Endothelial cell of umbilical vein (primary cell): ENCODE data around the gene SLC25A23. TPM values are rescaled to one million over a fixed set of nuclear protein-coding genes. Genes with fewer than 3 reads are reported as not detected.

Source experiments
- BruUV-seq: library from RNA; stranded (reverse); fragments of 400-500 nt; replicated peaks from 2 replicates; lab custom pipeline; 2021; lab: Mats Ljungman, UMichigan
- CTCF ChIA-PET: fragments of 300-600, 350-600 bp; sonication (Branson Sonifier 250); formaldehyde crosslinking; loops from one replicate; lab custom pipeline; 2021; ENCODE audit warnings: antibody characterized with exemption, inconsistent platforms; lab: Charles Lee
- POLR2A ChIA-PET: fragments of 300-600, 350-600 bp; sonication (Branson Sonifier 250); formaldehyde crosslinking; loops from one replicate; lab custom pipeline; 2021; ENCODE audit warnings: antibody characterized with exemption, inconsistent platforms; lab: Charles Lee
- DNase-seq: peaks from one replicate; pipeline ENCODE4 v3.0.0-alpha.2; 2011; ENCODE audit warnings: low read depth, low spot score
- FAIRE-seq: peaks from 2 replicates; lab custom pipeline; 2011; peaks lifted over from hg19 to GRCh38; lab: Jason Lieb, UNC
- H2AFZ ChIP-seq: 2 replicates; pipeline ENCODE4 v1.6.0; 2012; ENCODE audit warnings: low read depth, low read length, control low read depth, inconsistent platforms
- H3K27ac ChIP-seq: 2 replicates; pipeline ENCODE4 v1.5.1; 2011; ENCODE audit warnings: low read depth, mild to moderate bottlenecking, control low read depth, low read length, moderate library complexity; ENCODE audit not compliant: insufficient read depth
- H3K27me3 ChIP-seq, 2 experiments: 2 replicates each; pipeline versions ENCODE4 v1.6.0 to v1.6.1; 2011; ENCODE audit warnings: low read length in 2 of 2, mixed read lengths in 1 of 2; ENCODE audit not compliant: control insufficient read depth in 2 of 2, insufficient read depth in 2 of 2
- H3K36me3 ChIP-seq, 2 experiments: 2 replicates in 1 of 2; 3 replicates in 1 of 2; pipeline ENCODE4 v1.5.1; 2011; ENCODE audit warnings: low read length in 2 of 2, mild to moderate bottlenecking in 1 of 2, moderate library complexity in 1 of 2; ENCODE audit not compliant: control insufficient read depth in 2 of 2, insufficient read depth in 2 of 2; ENCODE audit errors: extremely low read depth in 1 of 2
- H3K4me1 ChIP-seq: 3 replicates; pipeline ENCODE4 v1.5.1; 2011; ENCODE audit warnings: mild to moderate bottlenecking, low read length; ENCODE audit not compliant: control insufficient read depth, insufficient read depth; ENCODE audit errors: extremely low read depth
- H3K4me2 ChIP-seq: 2 replicates; pipeline ENCODE4 v1.6.1; 2011; ENCODE audit warnings: low read length, control low read depth, mixed read lengths; ENCODE audit not compliant: insufficient read depth
- H3K4me3 ChIP-seq, 3 experiments: fragments of 200-600 bp in 1 of 3; sonication (generic), shearing (Covaris generic) in 1 of 3; replicated peaks in 1 of 3; 2 replicates each; pipeline ENCODE4 v1.5.1; 2011 to 2016; ENCODE audit warnings: control low read depth in 3 of 3, low read length in 3 of 3, mild to moderate bottlenecking in 2 of 3, inconsistent platforms in 1 of 3, low read depth in 1 of 3, moderate library complexity in 1 of 3; ENCODE audit not compliant: insufficient read depth in 1 of 3
- H3K79me2 ChIP-seq: 2 replicates; pipeline ENCODE4 v1.6.0; 2012; ENCODE audit warnings: low read length, inconsistent platforms; ENCODE audit not compliant: control insufficient read depth, insufficient read depth
- H3K9ac ChIP-seq: replicated peaks from 2 replicates; pipeline ENCODE3; 2011; ENCODE audit warnings: low read length, control low read depth; ENCODE audit not compliant: insufficient read depth; ENCODE audit errors: extremely low read depth
- H3K9me1 ChIP-seq: replicated peaks from 3 replicates; pipeline ENCODE4 v1.6.0; 2011; ENCODE audit warnings: mild to moderate bottlenecking, low read length; ENCODE audit not compliant: control insufficient read depth, insufficient read depth; ENCODE audit errors: extremely low read depth
- H3K9me3 ChIP-seq: replicated peaks from 2 replicates; pipeline ENCODE4 v1.5.1; 2012; ENCODE audit warnings: low read length, inconsistent platforms; ENCODE audit not compliant: control insufficient read depth, insufficient read depth
- H4K20me1 ChIP-seq: replicated peaks from 2 replicates; pipeline ENCODE3; 2011; ENCODE audit warnings: mild to moderate bottlenecking, low read length; ENCODE audit not compliant: control insufficient read depth, insufficient read depth; ENCODE audit errors: extremely low read depth
- EZH2 ChIP-seq: IDR thresholded peaks from 2 replicates; pipeline ENCODE4 v1.6.1; 2012; ENCODE audit warnings: borderline replicate concordance, low read depth, mild to moderate bottlenecking, moderate library complexity, low read length, inconsistent platforms; ENCODE audit not compliant: severe bottlenecking
- GATA2 ChIP-seq: IDR thresholded peaks from 2 replicates; pipeline ENCODE4 v1.7.0; 2011; ENCODE audit warnings: low read depth, mild to moderate bottlenecking, moderate library complexity, mixed read lengths, low read length; ENCODE audit not compliant: insufficient read length, insufficient read depth
- JUN ChIP-seq: IDR thresholded peaks from 2 replicates; pipeline ENCODE4 v1.6.1; 2011; ENCODE audit warnings: borderline replicate concordance, low read depth; ENCODE audit not compliant: insufficient read length, insufficient read depth
- POLR2A ChIP-seq: IDR thresholded peaks from 2 replicates; pipeline ENCODE4 v1.6.1; 2012; ENCODE audit warnings: low read depth, mild to moderate bottlenecking, control low read depth, low read length
- dilution Hi-C: fragments of 300-500 bp; cut with MboI; formaldehyde crosslinking; loops from one replicate; pipeline ENCODE4 v1.15.0; 2019; ENCODE audit warnings: low sequenced_read_pairs; ENCODE audit not compliant: extremely low pct_ligation_motif_present
- intact Hi-C: fragments of 100-400 bp; cut with micrococcal nuclease; formaldehyde crosslinking; loops from one replicate; pipeline ENCODE4 v1.10.0; 2022
- polyA plus RNA-seq, 4 experiments: library from polyadenylated mRNA; depleted of rRNA in 3 of 4; stranded (reverse) in 3 of 4; unstranded in 1 of 4; fragments of >200 nt; gene quantifications; 2 replicates each; pipeline versions ENCODE4 v1.2.1 to v1.2.3, GENCODE V29; 2011 to 2012; ENCODE audit warnings: missing spikeins in 1 of 4
- total RNA-seq: library from RNA; stranded (reverse); gene quantifications from 2 replicates; pipeline ENCODE4 v1.2.3, GENCODE V29; 2021
- TF ChIP-seq, protein P1 (sequence below): IDR thresholded peaks from 2 replicates; pipeline ENCODE4 v1.6.1; 2011; ENCODE audit not compliant: insufficient read depth, insufficient read length

The SLC25A23 gene
- total and polyA plus RNA-seq, 2 donors (not counting 3 experiments of a cell fraction or from before 2014, with no cell fraction given): 12.8 to 33.5 TPM

DNA sequence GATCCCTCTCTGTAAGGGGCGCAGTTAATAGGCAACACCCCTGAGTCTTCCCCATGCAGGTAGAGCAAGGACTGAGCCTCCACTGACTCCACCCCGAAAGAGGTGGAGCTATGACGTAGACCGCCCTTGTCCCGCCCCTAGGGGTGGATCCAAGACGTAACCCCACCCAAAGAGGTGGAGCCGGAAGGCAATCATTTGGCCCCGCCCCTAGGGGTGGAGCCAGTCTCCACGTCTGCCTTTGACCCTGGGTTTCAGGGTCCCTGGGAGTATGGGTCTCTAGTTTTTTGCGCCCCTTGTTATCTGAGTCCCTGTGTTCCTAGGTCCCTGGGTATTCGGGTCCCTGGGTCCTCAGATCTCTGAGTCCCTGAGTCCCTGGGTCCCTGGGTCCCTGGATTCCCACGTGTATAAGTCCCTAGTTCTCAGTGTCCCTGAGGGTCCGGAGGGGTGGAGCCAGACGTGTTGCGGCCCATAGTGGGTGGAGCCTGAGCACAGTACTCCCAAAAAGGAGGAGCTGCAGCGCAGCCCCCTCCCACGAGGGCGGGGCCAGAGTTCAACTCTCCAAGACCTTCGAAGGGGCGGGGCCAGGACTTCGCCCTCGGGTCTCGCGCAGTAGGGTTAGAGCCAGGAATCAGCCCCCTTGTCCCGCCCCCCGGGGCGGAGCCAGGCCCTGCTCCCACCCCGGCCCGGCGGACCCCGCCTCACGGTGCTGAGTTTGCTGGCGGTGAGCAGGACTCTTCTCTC, 16.7 kb upstream of the SLC25A23 start:
- Histone ChIP-seq H3K4me3 (no peak overlapping the region), H3K9me3 (no peaks in the 10 kb centered on the region), H3K9me1 (no peaks in the 10 kb centered on the region), H3K4me1 (peaks cover 2% of the 10 kb centered on the region), H4K20me1 (no peaks in the 10 kb centered on the region), H3K79me2 (no peaks in the 10 kb centered on the region), H2AFZ (peak overlapping the region; percentile 84), H3K36me3 (no peaks in the 10 kb centered on the region), H3K4me2 (peak overlapping the region; percentile 20), H3K27me3 (peaks cover 0 to 9% of the 10 kb centered on the region in 2 experiments), H3K9ac (no peak overlapping the region), H3K27ac (no peak overlapping the region)
- ChIA-PET CTCF (interaction anchor here (0.7 to 2.3 kb wide), 3 partner anchors 14 to 387 kb away, joined by 3 to 7 read pairs (median 4); no protein-coding TSS in a partner anchor), POLR2A (interaction anchor here (0.9 kb wide), 1 partner anchor 13 kb away, joined by 4 read pairs; no protein-coding TSS in a partner anchor)
- dilution Hi-C loops: no loop called here
- peak; percentile 51 for DNase-seq
- no TSS peak for BruUV-seq
- FAIRE-seq: peak; percentile 78
- intact Hi-C loops: no loop called here
- TF ChIP-seq, protein P1, sequence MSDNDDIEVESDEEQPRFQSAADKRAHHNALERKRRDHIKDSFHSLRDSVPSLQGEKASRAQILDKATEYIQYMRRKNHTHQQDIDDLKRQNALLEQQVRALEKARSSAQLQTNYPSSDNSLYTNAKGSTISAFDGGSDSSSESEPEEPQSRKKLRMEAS: no peak
- TF ChIP-seq POLR2A (no peak), GATA2 (no peak)

DNA sequence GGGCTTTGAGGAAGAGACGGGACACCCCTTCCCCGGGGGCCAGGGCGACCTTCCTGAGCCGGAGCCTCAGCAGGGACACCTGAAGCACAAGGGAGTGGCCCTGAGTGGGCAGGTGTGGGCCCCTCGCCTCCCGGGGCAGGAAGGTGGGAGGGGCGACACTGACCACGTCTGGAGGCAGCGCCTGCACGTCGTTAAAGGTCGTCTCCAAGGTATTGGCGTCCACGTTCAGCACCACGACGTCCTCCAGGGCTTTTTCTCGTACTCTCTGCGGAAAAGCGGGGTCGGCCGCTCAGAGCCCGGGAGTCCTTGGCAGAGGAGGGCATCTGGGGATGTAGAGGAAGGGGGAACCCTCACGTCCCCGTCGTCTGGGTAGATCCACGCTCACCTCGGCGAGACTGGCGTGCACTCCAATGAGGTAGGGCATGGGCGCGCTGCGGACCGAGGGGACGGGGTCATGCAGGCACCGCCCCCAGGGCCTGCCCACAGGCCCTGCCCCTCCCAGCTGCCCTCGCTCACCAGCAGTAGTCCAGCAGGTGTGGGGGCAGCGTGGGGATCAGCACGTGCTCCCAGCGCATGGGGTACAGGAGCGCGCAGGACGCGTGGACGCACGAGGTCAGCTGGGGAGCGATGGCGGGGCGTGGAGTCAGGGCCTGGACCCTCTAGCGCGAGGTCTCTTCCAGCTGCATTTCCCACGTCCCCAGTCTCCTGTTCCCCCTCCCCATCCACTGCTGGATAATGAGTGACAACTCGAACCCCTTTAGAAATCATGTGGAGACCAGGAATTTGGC, 15.9 kb upstream of the SLC25A23 start:
- no TSS peak for BruUV-seq
- peak overlapping the region; percentile 20 for H3K4me2 ChIP-seq
- H3K36me3 ChIP-seq: no peaks in the 10 kb centered on the region
- no peak overlapping the region for H3K27ac ChIP-seq
- peaks cover 0 to 9% of the 10 kb centered on the region in 2 experiments for H3K27me3 ChIP-seq
- DNase-seq (no peak), FAIRE-seq (no peak)
- H3K4me3 ChIP-seq: no peak overlapping the region
- no peaks in the 10 kb centered on the region for H4K20me1 ChIP-seq
- POLR2A ChIA-PET: no interaction called here
- H3K4me1 ChIP-seq: peaks cover 2% of the 10 kb centered on the region
- no peaks in the 10 kb centered on the region for H3K9me1 ChIP-seq
- H2AFZ ChIP-seq: peak overlapping the region; percentile 28
- peak; percentile 50 for TF ChIP-seq EZH2
- no peak for TF ChIP-seq JUN
- TF ChIP-seq, protein P1: peak; percentile 44
- dilution Hi-C loops (no loop called here), intact Hi-C loops (no loop called here)
- H3K79me2 ChIP-seq: no peaks in the 10 kb centered on the region
- H3K9me3 ChIP-seq: no peaks in the 10 kb centered on the region
- CTCF ChIA-PET: interaction anchor here (1.1 to 2.3 kb wide), 2 partner anchors 41 to 388 kb away, joined by 4 to 7 read pairs; no protein-coding TSS in a partner anchor
- H3K9ac ChIP-seq: no peak overlapping the region
